GM12878 (cell line): ENCODE measurements around the gene RPLP1. TPM values are rescaled to one million over a fixed set of nuclear protein-coding genes. Genes with fewer than 3 reads are reported as not detected.

Source experiments
- ATAC-seq: fragments of 200-7000 bp; cut with Tn5 transposase; 3 replicates; pipeline ENCODE4 v1.9.1; 2020; ENCODE audit warnings: mild to moderate bottlenecking, moderate library complexity
- BruUV-seq: library from RNA; stranded (reverse); fragments of 400-500 nt; replicated peaks from 2 replicates; lab custom pipeline; 2021; lab: Mats Ljungman, UMichigan
- CTCF ChIA-PET: fragments of 300-600 bp; sonication (Branson Sonifier 250); formaldehyde crosslinking; extraction: SDS; loops from one replicate; lab custom pipeline; 2021; ENCODE audit warnings: inconsistent platforms; lab: Yijun Ruan, JAX
- POLR2A ChIA-PET: fragments of 350-600 bp; formaldehyde crosslinking; extraction: SDS; loops from one replicate; lab custom pipeline; 2021; ENCODE audit warnings: inconsistent platforms; lab: Charles Lee
- RAD21 ChIA-PET: fragments of 300-600 bp; sonication (Branson Sonifier 250); formaldehyde crosslinking; loops from one replicate; lab custom pipeline; 2023; ENCODE audit warnings: antibody characterized with exemption; ENCODE audit not compliant: unreplicated experiment; lab: Charles Lee
- SMC1A ChIA-PET: fragments of 300-600 bp; sonication (Branson Sonifier 250); formaldehyde crosslinking; loops from one replicate; lab custom pipeline; 2023; ENCODE audit not compliant: unreplicated experiment, uncharacterized antibody; lab: Charles Lee
- DNase-seq: peaks from one replicate; pipeline ENCODE4 v3.0.0-alpha.2; 2011; ENCODE audit warnings: low read depth, low spot score
- FAIRE-seq: peaks from 3 replicates; lab custom pipeline; 2011; peaks lifted over from hg19 to GRCh38; lab: Jason Lieb, UNC
- H2AFZ ChIP-seq: 2 replicates; pipeline ENCODE4 v1.6.0; 2011; ENCODE audit warnings: low read depth, low read length, control low read depth; ENCODE audit not compliant: control insufficient read depth
- H3K27ac ChIP-seq: 2 replicates; pipeline ENCODE4 v1.5.1; 2011; ENCODE audit warnings: control low read depth; ENCODE audit not compliant: control insufficient read depth, insufficient read depth
- H3K27me3 ChIP-seq, 2 experiments: replicated peaks in 1 of 2; 2 replicates each; pipeline versions ENCODE4 v1.6.0 to v1.6.1; 2011; ENCODE audit warnings: low read length in 1 of 2; ENCODE audit not compliant: control insufficient read depth in 2 of 2, insufficient read depth in 2 of 2
- H3K36me3 ChIP-seq, 2 experiments: 2 replicates each; pipeline ENCODE4 v1.5.1; 2011; ENCODE audit warnings: low read length in 1 of 2; ENCODE audit not compliant: control insufficient read depth in 2 of 2, insufficient read depth in 2 of 2
- H3K4me1 ChIP-seq: 2 replicates; pipeline ENCODE4 v1.6.1; 2011; ENCODE audit warnings: mild to moderate bottlenecking, low read length, moderate library complexity, mixed read lengths; ENCODE audit not compliant: control insufficient read depth, insufficient read depth
- H3K4me2 ChIP-seq: 2 replicates; pipeline ENCODE4 v1.6.0; 2011; ENCODE audit warnings: control low read depth; ENCODE audit not compliant: control insufficient read depth, insufficient read depth
- H3K4me3 ChIP-seq: fragments of 200-600 bp; sonication (generic); 2 replicates; pipeline ENCODE4 v1.5.1; 2016
- H3K79me2 ChIP-seq: 2 replicates; pipeline ENCODE4 v1.6.0; 2011; ENCODE audit warnings: low read length; ENCODE audit not compliant: control insufficient read depth, insufficient read depth
- H3K9ac ChIP-seq: 2 replicates; pipeline ENCODE4 v1.8.0; 2011; ENCODE audit warnings: low read length, control low read depth, mixed read lengths; ENCODE audit not compliant: control insufficient read depth, insufficient read depth
- H3K9me3 ChIP-seq: replicated peaks from 3 replicates; pipeline ENCODE4 v1.5.1; 2011; ENCODE audit warnings: mild to moderate bottlenecking, low read length; ENCODE audit not compliant: control insufficient read depth, insufficient read depth
- H4K20me1 ChIP-seq: 2 replicates; pipeline ENCODE4 v1.6.0; 2011; ENCODE audit not compliant: control insufficient read depth, insufficient read depth
- CBX3 ChIP-seq: fragments of 200-600 bp; sonication (generic); IDR thresholded peaks from 2 replicates; pipeline ENCODE4 v1.6.1; 2016; ENCODE audit warnings: low read depth, borderline replicate concordance
- CEBPB ChIP-seq, 2 experiments: fragments of 150-350 bp in 1 of 2; IDR thresholded peaks; 2 replicates each; pipeline ENCODE4 v1.6.1; 2012 to 2014; ENCODE audit warnings: low read depth in 2 of 2, low read length in 2 of 2, borderline replicate concordance in 1 of 2, inconsistent platforms in 1 of 2
- ESRRA ChIP-seq: IDR thresholded peaks from 2 replicates; pipeline ENCODE4 v1.6.1; 2012; ENCODE audit warnings: mild to moderate bottlenecking, low read length, improper control_type of control experiment
- GATAD2B ChIP-seq: fragments of 450-650 bp; conservative IDR thresholded peaks from 2 replicates; pipeline ENCODE4 v1.6.1; 2017; ENCODE audit warnings: low read depth, mild to moderate bottlenecking, moderate library complexity
- PML ChIP-seq: IDR thresholded peaks from 2 replicates; pipeline ENCODE4 v1.6.1; 2012; ENCODE audit warnings: low read length, inconsistent platforms
- RCOR1 ChIP-seq: conservative IDR thresholded peaks from 2 replicates; pipeline ENCODE4 v1.6.1; 2012; ENCODE audit warnings: low read depth, low read length, improper control_type of control experiment
- SPI1 ChIP-seq: IDR thresholded peaks from 2 replicates; pipeline ENCODE4 v1.6.1; 2011; ENCODE audit warnings: low read depth, mild to moderate bottlenecking, low read length, moderate library complexity, borderline replicate concordance; ENCODE audit not compliant: insufficient read depth
- ZBTB4 ChIP-seq: fragments of 450-650 bp; formaldehyde crosslinking; IDR thresholded peaks from 2 replicates; pipeline ENCODE4 v1.4.0; 2022; ENCODE audit warnings: mild to moderate bottlenecking, moderate library complexity
- ZSCAN29 ChIP-seq: fragments of 450-650 bp; IDR thresholded peaks from 2 replicates; pipeline ENCODE4 v1.6.1; 2017; ENCODE audit warnings: mild to moderate bottlenecking, moderate library complexity
- WGBS: methylation state at CpG from one replicate; pipeline ENCODE4 v1.1.6; 2016; ENCODE audit warnings: low lambda C conversion rate; ENCODE audit not compliant: insufficient replicate concordance, insufficient coverage; ENCODE audit errors: missing lambda C conversion rate; 5-methylcytosine and 5-hydroxymethylcytosine counted together
- in situ Hi-C: fragments of 300-500 bp; cut with MboI; formaldehyde crosslinking; loops from 9 replicates; pipeline ENCODE4 v1.14.3; 2018; ENCODE audit warnings: mixed read lengths
- intact Hi-C: fragments of 100-400 bp; cut with micrococcal nuclease; formaldehyde crosslinking; loops from one replicate; pipeline ENCODE4 v1.14.2; 2022; ENCODE audit not compliant: unreplicated experiment
- polyA plus RNA-seq, 11 experiments: library from polyadenylated mRNA; depleted of rRNA in 4 of 11; unstranded in 6 of 11; stranded (reverse) in 5 of 11; fragments of >200 nt; fragmentation: Nextera tagmentation in 4 of 11; fragmentation: Illumina TruSeq in 1 of 11; extraction: Ambion mirVana in 4 of 11; extraction: Trizol in 1 of 11; gene quantifications; 1 replicate in 1 of 11; 2 replicates in 10 of 11; pipeline versions ENCODE4 v1.2.1 to v1.2.3, GENCODE V29; 2011 to 2016; ENCODE audit warnings: inconsistent platforms in 2 of 11, missing spikeins in 2 of 11, low read depth in 1 of 11
- total RNA-seq, 4 experiments: library from RNA; depleted of rRNA in 3 of 4; stranded (reverse); fragments of >200 nt in 3 of 4; fragmentation: Illumina TruSeq in 1 of 4; extraction: Trizol in 1 of 4; gene quantifications; 2 replicates each; pipeline versions ENCODE4 v1.2.1 to v1.2.3, GENCODE V29; 2013 to 2021

RPLP1 gene
- total and polyA plus RNA-seq, 10 of the 15 experiments (the other 5 are each of a cell fraction or from before 2014, with no cell fraction given): 217 to 3,098 (median 1,664) TPM

- TF ChIP-seq ZBTB4 (CRISPR knock-in tag) (no peak), CEBPB (IDR thresholded peaks at IDR 0.05; ENCODE audit: borderline replicate concordance in 1 of 2, low read depth in 2 of 2, low read length in 2 of 2) (no peak), RCOR1 (no peak), ZSCAN29 (no peak)
- TF ChIP-seq, all 136 proteins: peak for 0
These were observed 38.5 kb downstream of the RPLP1 start (continued) for GRCh38 chr15:69491038-69491505.

- no peak for FAIRE-seq
- ChIA-PET CTCF (interaction anchor here (1.3 kb wide), 2 partner anchors 10 to 17 kb away, joined by 4 to 7 read pairs; no protein-coding TSS in a partner anchor), SMC1A (interaction anchor here (1.2 to 1.6 kb wide), 2 partner anchors 9 to 30 kb away, joined by 3 read pairs; no protein-coding TSS in a partner anchor), RAD21 (no interaction called here), POLR2A (interaction anchor here (0.7 kb wide), 1 partner anchor 458 kb away, joined by 6 read pairs; no protein-coding TSS in a partner anchor)
- ATAC-seq: no peak
- intact Hi-C loops: no loop called here
- Histone ChIP-seq H3K36me3 (no peaks in the 10 kb centered on the region), H3K79me2 (no peaks in the 10 kb centered on the region), H3K27me3 (no peaks in the 10 kb centered on the region; a peak in 1 of 4 replicates), H2AFZ (no peak overlapping the region), H3K4me2 (no peak overlapping the region), H4K20me1 (no peaks in the 10 kb centered on the region), H3K4me3 (no peak overlapping the region), H3K27ac (no peak overlapping the region), H3K4me1 (no peaks in the 10 kb centered on the region), H3K9me3 (no peaks in the 10 kb centered on the region; the same call in 2 of the 3 replicates), H3K9ac (no peak overlapping the region)
- in situ Hi-C loops: no loop called here
- 46% methylated on average over 2 of the region's 2 CpGs for WGBS
- no peak for TF ChIP-seq SPI1
- no peak for TF ChIP-seq CBX3
- no peak for TF ChIP-seq ESRRA
- no peak for TF ChIP-seq PML
- TF ChIP-seq GATAD2B: no peak
- no peak for DNase-seq
- no TSS peak for BruUV-seq
These were observed 40.8 kb downstream of the RPLP1 start for GRCh38 chr15:69493406-69493805.
